Chondrocyte (in vitro differentiated cells): ENCODE measurements around the gene CIROP. TPM values are rescaled to one million over a fixed set of nuclear protein-coding genes. Genes with fewer than 3 reads are reported as not detected.

ENCODE experiments used
- DNase-seq: peaks from one replicate; pipeline ENCODE4 v3.0.0; 2021; ENCODE audit warnings: mixed read lengths, low spot score
- H3K27ac Mint-ChIP-seq: one replicate; pipeline ENCODE4 v1.8.0; 2021; ENCODE audit warnings: mild to moderate bottlenecking, moderate library complexity, mixed read lengths; ENCODE audit not compliant: unreplicated experiment
- H3K27me3 Mint-ChIP-seq: 2 replicates; pipeline ENCODE4 v1.8.0; 2021; ENCODE audit warnings: low read depth, mixed read lengths
- H3K36me3 Mint-ChIP-seq: 2 replicates; pipeline ENCODE4 v1.8.0; 2021; ENCODE audit warnings: low read depth, mixed read lengths
- H3K4me1 Mint-ChIP-seq: 2 replicates; pipeline ENCODE4 v1.8.0; 2021; ENCODE audit warnings: low read depth, mild to moderate bottlenecking, mixed read lengths
- H3K4me3 Mint-ChIP-seq: one replicate; pipeline ENCODE4 v1.8.0; 2021; ENCODE audit warnings: mild to moderate bottlenecking, moderate library complexity, mixed read lengths; ENCODE audit not compliant: unreplicated experiment
- H3K9me3 Mint-ChIP-seq: 2 replicates; pipeline ENCODE4 v1.8.0; 2021; ENCODE audit warnings: low read depth, mixed read lengths
- total RNA-seq: library from RNA; stranded (reverse); gene quantifications from 3 replicates; pipeline ENCODE4 v1.2.1, GENCODE V29; 2021
- TF ChIP-seq, protein P1 (sequence below): fragments of 200-600 bp; sonication (generic); IDR thresholded peaks from 2 replicates; pipeline ENCODE4 v1.5.0; 2021; ENCODE audit warnings: antibody characterized with exemption, mild to moderate bottlenecking, moderate library complexity

Gene CIROP
- total RNA-seq, 1 donor from 2014 or later, result not detected

DNA sequence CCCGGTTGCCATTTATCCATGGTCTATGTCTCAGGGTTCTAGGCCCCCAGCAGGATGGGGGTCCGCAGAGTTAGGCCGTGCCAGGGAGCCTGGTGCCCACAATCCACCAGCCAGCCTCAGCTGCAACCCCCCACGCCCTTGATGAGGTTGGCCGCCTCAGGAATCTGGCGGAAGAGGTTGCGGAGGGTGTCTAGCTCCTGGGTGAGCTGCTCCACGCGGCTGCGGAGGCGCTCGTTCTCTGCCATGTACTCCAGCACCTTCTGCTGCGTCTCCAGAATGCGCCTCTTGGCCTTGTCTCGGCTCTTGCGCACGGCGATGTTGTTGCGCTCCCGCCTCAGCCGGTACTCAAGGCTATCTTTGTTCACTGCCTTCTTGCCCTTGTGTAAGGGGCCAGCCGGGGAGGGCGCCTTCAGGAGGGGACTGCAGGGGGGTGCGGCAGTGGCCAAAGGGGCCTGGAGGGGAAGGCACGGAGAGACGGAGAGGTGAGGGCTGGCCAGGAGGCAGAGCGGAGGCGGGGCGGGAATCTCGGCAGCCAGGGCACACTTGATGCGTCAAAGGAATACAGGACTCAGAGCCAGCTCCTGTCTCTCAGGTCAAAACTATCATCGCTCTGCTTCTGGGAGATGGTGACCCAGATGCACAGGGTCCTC lies 12.7 kb upstream of the CIROP start:
- Mint-ChIP-seq H3K36me3 (no peaks in the 10 kb centered on the region), H3K4me1 (peaks cover 17% of the 10 kb centered on the region), H3K9me3 (no peaks in the 10 kb centered on the region), H3K27me3 (no peaks in the 10 kb centered on the region), H3K4me3 (no peak overlapping the region), H3K27ac (no peak overlapping the region)
- no peak for DNase-seq
- TF ChIP-seq, protein P1, sequence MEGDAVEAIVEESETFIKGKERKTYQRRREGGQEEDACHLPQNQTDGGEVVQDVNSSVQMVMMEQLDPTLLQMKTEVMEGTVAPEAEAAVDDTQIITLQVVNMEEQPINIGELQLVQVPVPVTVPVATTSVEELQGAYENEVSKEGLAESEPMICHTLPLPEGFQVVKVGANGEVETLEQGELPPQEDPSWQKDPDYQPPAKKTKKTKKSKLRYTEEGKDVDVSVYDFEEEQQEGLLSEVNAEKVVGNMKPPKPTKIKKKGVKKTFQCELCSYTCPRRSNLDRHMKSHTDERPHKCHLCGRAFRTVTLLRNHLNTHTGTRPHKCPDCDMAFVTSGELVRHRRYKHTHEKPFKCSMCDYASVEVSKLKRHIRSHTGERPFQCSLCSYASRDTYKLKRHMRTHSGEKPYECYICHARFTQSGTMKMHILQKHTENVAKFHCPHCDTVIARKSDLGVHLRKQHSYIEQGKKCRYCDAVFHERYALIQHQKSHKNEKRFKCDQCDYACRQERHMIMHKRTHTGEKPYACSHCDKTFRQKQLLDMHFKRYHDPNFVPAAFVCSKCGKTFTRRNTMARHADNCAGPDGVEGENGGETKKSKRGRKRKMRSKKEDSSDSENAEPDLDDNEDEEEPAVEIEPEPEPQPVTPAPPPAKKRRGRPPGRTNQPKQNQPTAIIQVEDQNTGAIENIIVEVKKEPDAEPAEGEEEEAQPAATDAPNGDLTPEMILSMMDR, result no peak

DNA sequence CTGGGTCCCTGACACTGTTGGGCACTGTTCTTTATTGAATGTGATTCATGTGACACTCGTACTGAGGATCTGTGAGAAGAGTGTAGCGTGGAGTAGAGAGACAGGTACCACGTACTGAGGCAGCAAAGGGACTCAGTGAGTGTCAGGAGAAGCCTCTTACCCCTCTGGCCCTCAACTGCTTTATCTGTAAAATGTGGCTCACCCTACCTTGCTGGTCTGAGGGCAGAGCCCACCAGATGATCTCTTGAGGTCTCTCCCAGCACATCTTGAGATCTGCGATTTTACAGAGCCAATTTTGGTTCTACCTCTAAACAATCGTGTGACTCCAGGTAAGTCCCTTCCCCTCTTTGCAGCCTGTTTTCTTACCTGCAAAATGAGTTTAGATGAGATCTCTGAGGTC lies 11.1 kb upstream of the CIROP start:
- H3K36me3 Mint-ChIP-seq, result no peaks in the 10 kb centered on the region
- H3K27me3 Mint-ChIP-seq, result no peaks in the 10 kb centered on the region
- H3K27ac Mint-ChIP-seq, result no peak overlapping the region
- H3K9me3 Mint-ChIP-seq, result no peaks in the 10 kb centered on the region
- TF ChIP-seq, protein P1, result no peak
- no peak for DNase-seq
- peaks cover 10% of the 10 kb centered on the region for H3K4me1 Mint-ChIP-seq
- no peak overlapping the region for H3K4me3 Mint-ChIP-seq

DNA sequence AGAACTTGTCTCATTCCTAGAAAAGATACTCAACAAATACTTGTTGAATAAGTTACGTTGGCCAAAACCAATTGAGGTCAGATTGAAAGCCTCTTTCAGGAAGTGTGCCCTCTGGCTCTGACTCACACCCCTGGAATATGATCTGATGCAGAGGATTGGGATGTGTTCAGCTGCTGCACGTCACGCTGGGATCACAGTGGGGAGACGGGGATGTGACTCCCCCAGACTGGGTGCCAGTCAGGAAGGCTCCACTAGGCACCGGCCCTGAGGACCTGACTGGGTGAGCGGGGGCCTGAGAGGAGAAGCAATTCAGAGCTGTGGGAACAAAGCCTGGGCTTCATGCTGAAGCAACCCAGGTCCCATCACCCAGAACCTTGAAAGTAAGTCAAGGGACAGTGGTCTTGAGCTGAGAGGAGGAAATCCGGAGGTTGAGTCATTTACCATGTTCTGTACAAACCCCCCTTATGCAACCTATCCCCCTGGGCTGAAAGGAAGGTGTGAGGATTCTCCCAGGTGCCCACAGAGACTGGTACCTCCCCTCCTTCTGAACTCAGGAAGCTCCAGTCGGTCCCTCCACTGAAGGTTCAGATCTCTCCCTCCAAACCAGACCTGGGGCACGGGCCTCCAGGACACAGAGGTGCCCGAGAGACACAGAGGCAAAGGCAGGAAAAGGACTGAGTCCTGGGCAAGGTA lies 10.4 kb upstream of the CIROP start:
- no peaks in the 10 kb centered on the region for H3K9me3 Mint-ChIP-seq
- DNase-seq, result no peak
- H3K27ac Mint-ChIP-seq, result peak overlapping the region; percentile 45
- TF ChIP-seq, protein P1, result no peak
- H3K4me3 Mint-ChIP-seq, result no peak overlapping the region
- H3K36me3 Mint-ChIP-seq, result no peaks in the 10 kb centered on the region
- no peaks in the 10 kb centered on the region for H3K27me3 Mint-ChIP-seq
- H3K4me1 Mint-ChIP-seq, result peaks cover 8% of the 10 kb centered on the region

DNA sequence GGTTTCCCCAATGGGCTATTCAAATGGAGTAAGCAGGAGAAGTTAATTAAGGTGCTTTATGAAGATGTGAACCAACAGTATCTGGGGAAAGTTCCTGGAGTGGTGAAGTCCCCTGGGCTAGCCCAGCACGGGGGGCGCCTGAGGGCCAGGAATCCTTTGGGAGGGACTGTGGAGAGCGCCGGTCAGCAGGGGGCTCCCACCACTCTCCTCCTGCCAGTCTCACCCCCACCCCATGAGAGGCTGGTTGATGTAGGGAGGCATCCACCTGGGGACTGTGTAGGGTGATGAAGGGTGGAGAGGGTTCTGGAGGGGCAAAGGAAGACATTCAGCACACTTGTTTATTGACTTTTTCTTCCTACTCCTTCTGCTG lies 9.9 kb upstream of the CIROP start:
- Mint-ChIP-seq H3K27ac (peak overlapping the region; percentile 24), H3K9me3 (no peaks in the 10 kb centered on the region), H3K36me3 (no peaks in the 10 kb centered on the region), H3K4me1 (peaks cover 8% of the 10 kb centered on the region), H3K27me3 (no peaks in the 10 kb centered on the region), H3K4me3 (no peak overlapping the region)
- TF ChIP-seq, protein P1, result no peak
- no peak for DNase-seq

DNA sequence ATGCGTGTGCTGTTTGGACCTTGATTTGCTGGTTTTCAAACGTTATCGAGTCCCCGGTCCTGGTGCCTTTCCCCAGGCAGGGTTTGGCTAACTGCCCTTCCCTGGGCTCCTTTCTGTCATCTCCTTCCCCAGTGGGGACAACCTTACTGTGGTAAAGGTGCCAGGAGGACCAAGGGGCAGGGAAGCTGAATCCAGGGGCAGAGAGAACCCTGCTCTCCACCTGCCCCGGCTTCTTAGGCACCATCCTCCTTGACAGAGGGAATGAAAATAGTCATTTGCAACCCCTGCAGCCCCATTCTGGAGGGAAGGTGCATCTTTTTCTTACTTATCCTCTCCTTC lies 9.3 kb upstream of the CIROP start:
- no peak overlapping the region for H3K4me3 Mint-ChIP-seq
- H3K36me3 Mint-ChIP-seq, result no peaks in the 10 kb centered on the region
- no peaks in the 10 kb centered on the region for H3K9me3 Mint-ChIP-seq
- TF ChIP-seq, protein P1, result no peak
- no peaks in the 10 kb centered on the region for H3K27me3 Mint-ChIP-seq
- no peak for DNase-seq
- no peak overlapping the region for H3K27ac Mint-ChIP-seq
- H3K4me1 Mint-ChIP-seq, result peaks cover 8% of the 10 kb centered on the region
